Stimulated activated CD4-positive, alpha-beta T cell treated with anti-CD3 and anti-CD28 coated beads, Interleukin-2, amount 100 ng/mL, for 24 hours (primary cell): ENCODE results near the gene TBX6.
A peak's percentile ranks its signal among the peaks of the same experiment; 100 is the strongest.

Source experiments
- DNase-seq, 2 donors: peaks; one replicate each; pipeline ENCODE4 v3.0.0-alpha.2; 2020

The TBX6 gene

DNA sequence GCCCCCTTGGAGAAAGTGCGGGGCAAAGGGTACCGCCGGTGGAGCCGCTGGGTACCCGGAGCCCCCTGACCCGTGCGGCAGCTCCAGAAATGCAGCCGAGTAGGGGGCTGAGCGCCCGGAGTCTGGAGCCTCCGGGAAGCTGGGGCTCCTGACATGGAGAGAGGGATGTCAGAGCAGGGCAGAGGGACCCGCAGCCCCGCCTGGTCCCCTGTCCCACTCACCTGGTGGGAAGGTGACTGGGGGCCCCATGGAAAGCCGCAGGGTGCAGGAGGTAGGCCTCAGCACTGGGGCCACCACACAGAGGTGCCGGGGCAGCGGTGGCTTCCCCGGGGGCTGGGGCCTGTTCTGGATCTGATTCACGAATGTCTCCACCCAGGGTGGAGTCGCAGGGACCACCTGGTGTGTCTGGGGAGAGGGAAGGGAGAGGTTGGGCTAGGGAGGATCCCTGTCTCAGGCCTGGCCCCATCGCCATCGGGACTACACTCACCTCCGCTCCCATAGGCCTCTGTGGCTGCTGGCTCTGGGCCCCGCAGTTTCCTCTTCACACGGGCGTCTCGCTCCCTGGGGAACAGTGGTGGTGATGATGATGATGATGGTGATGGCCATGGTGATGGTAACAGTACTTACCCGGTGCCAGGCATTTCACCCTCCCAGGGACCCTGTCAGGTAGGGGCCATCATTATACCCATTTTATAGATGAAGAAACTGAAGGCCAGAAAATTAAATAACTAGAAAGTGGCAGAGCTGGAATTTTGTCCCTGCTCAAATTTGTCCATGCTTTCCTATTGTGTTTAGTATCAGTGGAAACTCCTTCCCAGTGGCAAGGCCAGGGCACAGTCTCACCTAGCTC is 5.2 kb downstream of the TBX6 start:
- no peak for DNase-seq

DNA sequence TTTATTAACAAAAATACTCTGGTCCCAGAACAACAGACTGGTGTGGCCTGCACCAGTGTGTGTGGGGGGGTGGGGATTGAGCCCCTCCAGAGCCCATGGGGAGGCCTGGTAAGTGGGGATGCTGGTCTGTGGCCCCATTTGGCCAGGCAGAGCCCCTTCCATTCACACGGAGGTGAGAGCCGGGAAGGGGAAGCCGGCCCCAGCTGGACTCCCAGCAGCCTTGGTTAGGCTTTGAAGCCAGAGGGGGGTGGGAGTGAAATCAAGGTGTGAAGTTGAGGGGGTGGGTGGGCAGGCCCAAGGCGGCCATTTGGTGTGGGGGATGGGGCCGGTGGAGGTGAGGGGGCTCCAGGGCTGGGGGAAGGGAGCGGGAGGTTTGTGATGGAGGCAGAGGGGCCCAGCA is 5.9 kb downstream of the TBX6 start:
- no peak for DNase-seq

DNA sequence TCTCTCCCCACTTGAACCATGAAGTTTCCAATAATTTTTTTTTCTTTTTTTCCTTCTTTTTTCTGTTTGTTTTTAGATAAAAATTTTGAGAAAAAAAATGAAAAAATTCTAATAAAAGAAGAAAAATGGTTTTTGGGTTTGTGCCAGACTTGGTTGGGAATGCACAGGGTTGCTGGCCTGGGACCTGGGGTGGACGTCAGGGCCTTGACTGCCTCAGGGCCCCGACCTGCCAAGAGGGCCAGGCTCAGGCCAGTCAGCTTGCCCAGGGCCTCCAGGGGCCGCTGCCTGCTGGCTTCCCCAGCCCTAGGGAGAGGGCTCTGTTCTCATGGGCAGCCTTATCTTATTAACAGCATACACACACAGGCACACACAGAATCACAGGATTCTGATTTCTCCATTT is 6.5 kb downstream of the TBX6 start:
- DNase-seq = no peak

DNA sequence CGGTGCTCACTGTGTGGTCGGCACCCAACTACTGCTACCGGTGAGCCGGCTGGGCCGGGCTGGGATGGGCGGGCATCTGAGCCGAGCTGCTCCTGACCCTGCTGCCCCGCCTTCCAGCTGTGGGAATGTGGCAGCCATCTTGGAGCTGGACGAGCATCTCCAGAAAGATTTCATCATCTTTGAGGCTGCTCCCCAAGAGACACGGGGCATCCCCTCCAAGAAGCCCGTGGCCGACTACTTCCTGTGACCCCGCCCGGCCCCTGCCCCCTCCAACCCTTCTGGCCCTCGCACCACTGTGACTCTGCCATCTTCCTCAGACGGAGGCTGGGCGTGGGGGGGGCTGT is 6.9 kb downstream of the TBX6 start:
- DNase-seq = no peak

DNA sequence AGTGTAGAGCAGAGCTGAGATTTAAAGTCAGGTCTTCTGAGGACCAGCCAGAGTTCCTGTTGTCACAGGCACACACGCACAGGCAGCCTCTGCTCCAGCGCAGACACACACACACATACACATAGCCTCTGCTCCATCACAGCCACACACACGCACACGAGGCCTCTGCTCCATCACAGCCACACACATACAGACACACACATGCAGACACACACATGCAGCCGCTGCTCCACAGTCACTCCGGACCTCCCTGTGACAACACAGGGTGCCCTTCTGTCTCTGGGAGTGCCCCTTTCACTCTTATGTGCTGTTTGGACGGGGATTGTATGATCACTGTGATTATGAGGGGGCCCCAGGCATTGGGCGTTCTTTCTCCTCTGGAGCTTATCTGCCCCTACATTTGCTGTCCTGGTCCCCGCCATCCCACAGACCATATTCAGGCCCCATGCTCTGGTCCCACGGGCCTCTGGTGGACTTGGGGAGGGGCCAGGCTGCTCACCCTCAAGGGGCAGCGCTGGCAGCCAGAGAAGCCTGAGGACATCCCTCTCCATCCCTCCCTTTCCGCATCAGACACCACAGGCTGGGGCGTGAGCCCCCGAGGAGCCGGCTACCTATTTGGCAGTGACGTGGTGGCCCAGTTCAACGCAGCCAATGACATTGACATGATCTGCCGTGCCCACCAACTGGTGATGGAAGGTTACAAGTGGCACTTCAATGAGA is 7.5 kb downstream of the TBX6 start:
- no peak for DNase-seq

DNA sequence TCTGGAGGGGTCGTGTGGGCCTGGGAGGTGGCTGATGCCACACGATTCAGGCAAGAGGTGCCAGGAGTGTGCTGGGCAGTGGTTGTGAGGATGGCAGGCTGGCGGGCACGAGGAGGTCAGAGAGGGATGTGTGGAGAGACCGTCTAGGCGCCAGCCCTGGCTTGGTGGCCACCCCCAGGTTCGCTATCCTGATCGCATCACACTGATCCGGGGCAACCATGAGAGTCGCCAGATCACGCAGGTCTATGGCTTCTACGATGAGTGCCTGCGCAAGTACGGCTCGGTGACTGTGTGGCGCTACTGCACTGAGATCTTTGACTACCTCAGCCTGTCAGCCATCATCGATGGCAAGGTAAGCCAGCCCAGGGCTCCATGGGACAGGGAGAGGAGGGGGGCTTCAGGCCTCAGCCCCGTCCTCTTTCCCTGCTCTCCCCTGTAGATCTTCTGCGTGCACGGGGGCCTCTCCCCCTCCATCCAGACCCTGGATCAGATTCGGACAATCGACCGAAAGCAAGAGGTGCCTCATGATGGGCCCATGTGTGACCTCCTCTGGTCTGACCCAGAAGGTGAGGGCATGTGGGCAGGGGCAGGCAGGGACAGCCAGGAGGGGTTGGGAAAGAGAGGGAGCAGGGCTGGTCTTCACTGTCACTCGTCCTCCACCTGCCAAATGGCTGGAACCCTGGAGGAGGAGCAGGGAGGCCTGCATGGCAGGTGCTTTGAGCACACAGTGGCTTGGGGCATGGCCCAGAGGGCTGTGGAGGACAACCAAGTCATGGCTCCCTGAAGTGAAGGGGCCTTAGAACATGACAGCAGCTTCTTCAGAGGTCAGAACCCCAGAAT is 8.3 kb downstream of the TBX6 start:
- no peak for DNase-seq

DNA sequence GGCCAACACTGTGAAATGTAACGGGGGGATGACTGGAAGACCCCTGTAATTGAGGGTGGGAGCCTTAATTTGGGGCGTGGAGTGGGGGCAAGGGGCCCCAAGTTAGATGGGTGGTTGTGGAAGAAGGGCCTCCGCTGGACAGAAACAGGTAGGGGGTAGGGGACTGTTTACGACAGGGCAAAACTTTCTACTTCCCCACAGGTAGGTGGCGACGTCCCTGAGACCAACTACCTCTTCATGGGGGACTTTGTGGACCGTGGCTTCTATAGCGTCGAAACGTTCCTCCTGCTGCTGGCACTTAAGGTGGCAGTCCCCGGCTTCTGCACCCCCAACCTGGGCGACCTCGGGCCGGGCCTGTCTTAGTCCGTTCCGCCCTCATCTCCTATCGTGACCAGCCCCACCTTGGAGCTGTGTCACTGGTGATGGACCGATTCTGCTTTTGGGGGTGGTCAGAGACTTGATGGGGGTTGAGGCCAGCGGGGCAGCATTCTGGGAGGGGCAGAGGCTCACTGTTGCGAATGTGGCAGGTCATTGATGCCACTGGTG is 9.1 kb downstream of the TBX6 start:
- no peak for DNase-seq

DNA sequence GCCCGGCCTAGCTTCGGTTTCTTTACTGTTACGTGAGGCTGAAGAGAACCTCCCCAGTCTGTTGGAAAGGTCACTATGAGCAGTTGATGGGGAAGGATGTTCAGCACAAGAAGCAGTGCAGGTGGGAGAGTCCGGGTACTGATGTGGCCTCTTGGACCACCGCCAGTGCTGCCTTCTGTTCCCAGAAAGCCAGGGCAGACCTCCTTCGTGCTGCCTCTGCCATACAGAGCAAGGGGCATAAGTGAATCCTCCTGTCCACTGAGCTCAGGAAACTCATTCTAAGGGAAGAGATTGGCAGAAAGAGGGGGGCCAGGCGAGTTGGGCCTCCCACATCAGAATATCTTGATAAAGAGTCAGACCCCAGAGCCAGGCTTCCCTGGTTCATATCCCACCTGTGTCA is 12.2 kb downstream of the TBX6 start:
- DNase-seq = no peak

DNA sequence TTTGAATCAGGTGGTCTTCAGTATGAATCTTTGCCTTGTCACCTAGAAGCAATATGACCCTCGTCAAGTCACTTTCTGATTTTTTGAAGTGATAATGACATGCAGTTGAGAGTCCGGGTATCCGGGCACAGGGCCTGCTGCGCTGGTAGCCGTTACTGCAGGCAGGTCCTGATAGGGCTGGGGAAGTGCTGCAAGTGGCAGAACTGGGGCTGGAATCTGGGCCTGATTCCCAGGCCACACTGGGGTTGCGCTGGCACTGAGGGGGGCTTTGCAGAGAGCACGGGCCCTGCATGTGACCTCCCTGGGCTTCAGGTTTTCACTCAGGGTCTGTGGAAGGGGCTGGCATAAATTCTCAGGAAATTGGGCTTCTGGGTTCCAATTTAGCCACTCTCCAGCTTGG is 13.0 kb downstream of the TBX6 start:
- DNase-seq = no peak

DNA sequence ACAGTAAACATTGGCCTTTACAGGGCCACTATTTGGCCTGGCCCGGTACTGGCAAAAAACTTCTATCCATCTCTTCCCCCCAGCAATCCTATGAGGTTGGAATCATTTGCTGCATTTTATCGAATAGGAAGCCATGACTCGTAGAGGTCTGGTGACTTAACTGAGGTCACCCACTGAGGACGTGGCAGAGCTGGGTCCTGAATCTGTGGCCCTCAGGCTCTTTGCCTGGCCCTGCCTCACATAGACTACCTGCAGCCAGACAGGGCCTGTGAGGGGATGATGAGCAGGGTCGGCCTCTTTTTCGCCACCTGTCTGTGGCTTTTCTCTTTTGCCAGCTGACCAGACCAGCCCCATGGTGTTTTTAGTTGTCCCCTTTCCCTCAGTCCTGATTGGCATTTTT is 14.1 kb downstream of the TBX6 start:
- DNase-seq = no peak

DNA sequence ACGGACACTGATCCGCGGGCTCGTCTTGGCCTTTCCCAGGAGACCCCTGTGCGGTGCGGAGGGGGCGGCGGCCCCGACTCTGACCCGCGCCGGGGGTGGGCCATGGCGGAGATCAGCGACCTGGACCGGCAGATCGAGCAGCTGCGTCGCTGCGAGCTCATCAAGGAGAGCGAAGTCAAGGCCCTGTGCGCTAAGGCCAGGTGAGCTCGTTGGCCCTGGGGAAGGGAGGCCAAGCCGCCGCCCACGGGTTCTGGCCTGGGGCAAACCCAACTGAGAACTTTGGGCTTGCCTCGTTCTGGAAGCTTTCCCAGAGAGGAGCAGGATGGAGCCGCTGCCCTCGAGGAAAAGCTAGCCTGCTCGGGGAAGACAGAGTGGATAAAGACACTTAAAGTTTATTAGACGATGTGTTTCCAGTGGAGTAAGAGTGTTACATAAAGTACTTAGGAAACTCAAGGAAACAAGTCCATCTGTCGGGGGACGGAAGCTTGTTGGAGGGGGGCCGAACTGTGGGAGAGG is 15.4 kb downstream of the TBX6 start:
- no peak for DNase-seq

DNA sequence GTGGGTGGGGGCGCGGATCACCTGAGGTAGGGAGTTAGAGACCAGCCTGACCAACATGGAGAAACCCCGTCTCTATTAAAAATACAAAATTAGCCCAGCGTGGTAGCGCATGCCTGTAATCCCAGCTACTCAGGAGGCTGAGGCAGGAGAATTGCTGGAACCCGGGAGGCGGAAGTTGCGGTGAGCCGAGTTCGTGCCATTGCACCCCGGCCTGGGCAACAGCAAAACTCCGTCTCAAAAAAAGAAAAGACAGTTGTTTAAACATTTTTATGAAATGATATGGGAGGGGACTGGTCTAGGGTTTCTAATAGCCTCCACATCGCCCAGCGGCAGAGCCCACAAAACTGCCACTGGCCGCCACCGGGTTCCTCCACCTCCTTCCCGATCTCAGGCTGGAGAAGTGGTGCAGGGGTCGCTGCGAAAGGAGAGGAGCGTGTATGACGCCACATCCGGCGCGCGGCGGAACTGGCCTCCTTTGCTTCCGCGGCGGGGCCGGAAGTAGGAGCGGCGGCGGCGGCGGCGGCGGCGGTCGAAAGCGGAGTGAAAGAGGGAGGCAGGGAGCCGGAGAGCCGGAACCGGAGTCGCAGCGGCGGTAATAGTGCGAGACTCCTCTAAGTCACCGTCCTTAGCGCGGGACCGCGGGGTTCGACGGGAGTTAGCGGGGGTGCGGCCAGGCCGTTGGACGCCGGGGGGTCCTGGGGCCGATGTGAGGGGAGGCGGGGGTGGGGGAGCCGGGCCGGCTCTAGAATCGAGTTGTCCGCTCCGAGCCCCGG is 16.0 kb downstream of the TBX6 start, which contains the start of gene PPP4C:
Gene PPP4C (plus strand): TSS at position 492 of the 773 bp plus-strand sequence. CDS start 384 bp downstream, outside the sequence.
- peak; percentile 89 to 95 for DNase-seq

DNA sequence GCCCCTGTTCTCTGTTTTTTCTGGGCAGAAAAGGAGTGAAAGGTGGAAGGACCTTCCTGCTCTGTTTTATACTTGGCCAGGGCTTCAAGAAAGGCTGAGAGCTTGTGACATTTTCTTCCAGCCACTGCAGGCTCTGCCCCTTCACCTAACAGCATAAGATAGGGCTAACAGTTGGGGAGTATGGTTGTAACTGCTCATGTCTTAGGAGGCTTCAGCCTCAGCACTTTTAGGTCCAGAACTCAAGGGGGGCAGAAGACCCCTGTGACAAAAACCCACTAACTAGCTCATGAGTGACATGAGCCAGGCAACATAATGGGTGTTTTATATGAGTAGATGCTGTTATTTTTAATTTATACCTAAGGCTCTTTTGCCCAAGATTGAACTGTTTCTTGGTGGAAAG is 21.2 kb downstream of the TBX6 start:
- no peak for DNase-seq

DNA sequence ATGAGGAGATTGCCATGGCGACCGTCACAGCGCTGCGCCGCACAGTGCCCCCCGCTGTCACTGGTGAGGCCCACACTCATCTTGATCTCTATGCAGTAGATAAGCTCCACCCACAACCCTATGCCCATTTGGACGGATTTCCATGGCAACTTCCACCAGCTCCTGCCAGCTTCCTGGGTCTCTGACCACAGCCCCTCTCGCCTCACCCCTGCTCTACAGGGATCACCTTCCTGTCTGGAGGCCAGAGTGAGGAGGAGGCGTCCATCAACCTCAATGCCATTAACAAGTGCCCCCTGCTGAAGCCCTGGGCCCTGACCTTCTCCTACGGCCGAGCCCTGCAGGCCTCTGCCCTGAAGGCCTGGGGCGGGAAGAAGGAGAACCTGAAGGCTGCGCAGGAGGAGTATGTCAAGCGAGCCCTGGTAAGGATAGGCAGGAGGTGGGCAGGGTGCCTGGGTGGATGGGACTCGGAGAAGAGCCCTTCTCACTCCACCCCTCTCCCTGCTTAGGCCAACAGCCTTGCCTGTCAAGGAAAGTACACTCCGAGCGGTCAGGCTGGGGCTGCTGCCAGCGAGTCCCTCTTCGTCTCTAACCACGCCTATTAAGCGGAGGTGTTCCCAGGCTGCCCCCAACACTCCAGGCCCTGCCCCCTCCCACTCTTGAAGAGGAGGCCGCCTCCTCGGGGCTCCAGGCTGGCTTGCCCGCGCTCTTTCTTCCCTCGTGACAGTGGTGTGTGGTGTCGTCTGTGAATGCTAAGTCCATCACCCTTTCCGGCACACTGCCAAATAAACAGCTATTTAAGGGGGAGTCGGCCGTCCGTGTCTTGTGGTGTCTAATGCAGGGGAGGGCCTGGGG is 21.9 kb downstream of the TBX6 start:
- no peak for DNase-seq

DNA sequence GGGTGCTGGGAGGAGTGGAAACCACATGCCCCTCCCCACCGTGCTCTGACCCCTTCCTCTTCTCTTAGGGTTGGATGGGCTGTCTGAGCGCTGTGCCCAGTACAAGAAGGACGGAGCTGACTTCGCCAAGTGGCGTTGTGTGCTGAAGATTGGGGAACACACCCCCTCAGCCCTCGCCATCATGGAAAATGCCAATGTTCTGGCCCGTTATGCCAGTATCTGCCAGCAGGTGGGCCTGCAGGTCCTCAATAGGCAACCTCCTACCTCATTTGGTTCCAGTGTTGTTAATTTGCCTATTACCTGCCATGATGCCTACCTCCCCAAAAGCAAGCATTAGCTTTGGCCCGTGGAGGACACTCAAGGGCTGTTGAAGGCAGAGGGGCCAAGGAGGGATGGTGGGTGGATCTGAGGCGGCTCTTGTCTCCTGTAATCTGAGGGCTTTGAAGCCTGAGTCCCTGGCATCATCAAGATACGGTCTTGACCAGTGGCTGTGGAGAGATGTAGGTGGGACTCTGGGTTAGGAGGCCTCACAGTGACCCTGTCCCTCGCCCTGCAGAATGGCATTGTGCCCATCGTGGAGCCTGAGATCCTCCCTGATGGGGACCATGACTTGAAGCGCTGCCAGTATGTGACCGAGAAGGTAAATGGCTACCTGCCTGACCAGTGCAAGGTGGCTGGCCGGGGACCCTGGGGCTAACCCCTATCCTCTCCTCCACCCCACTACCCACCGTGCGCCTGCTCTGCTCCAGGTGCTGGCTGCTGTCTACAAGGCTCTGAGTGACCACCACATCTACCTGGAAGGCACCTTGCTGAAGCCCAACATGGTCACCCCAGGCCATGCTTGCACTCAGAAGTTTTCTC is 22.7 kb downstream of the TBX6 start:
- peak; percentile 58 for DNase-seq

DNA sequence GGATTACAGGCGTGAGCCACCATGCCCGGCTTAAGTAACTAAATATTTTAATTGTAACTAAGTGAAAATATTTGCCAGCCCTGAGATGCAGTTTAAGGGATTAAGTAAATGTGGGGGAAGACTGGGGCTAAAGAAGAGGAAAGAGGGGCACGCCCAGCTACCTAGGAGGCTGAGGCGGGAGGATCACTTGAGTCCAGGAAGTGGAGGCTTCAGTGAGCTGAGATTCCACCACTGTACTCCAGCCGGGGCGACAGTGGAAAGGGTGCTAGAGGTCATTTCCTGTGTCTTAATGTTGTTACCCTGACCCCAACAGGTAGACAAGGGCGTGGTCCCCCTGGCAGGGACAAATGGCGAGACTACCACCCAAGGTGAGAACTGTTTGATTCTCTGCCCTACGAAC is 23.4 kb downstream of the TBX6 start:
- DNase-seq = no peak

DNA sequence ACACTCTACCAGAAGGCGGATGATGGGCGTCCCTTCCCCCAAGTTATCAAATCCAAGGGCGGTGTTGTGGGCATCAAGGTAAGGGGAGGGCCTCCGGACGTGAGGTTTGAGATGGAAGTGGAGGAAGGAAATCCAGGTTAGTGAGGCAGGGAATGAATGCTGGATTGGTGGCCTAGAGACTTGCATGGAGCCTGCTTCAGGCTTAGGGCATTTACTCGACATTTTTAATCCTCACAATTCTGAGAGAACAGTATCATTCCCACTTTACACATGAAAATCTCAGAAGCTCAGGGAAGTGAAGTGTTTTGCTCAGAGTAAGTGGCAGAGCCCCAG is 24.2 kb downstream of the TBX6 start:
- DNase-seq = no peak

DNA sequence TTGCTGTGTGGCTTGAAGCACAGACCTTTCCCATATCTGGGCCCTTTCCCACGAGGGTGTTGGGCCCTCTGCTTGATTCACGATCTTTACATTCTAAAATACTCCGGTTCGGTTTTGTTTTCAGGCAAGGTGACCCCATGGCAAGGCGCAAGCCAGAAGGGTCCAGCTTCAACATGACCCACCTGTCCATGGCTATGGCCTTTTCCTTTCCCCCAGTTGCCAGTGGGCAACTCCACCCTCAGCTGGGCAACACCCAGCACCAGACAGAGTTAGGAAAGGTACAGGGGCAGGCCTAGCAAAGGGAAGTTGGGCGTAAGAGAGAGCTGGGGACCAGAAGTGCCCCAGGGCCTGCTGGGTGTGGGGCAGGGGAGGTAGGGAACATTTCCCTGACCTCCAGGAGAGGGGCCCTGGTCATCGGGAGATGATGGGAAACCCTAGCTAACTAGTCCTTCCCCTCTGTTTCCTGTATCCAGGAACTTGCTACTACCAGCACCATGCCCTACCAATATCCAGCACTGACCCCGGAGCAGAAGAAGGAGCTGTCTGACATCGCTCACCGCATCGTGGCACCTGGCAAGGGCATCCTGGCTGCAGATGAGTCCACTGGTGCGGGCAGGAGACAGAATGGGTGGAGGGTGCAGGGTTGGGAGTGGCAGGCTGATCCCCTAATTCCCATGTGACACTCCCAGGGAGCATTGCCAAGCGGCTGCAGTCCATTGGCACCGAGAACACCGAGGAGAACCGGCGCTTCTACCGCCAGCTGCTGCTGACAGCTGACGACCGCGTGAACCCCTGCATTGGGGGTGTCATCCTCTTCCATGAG is 24.8 kb downstream of the TBX6 start:
- DNase-seq = no peak
